GM19035 (cell line): ENCODE results near the gene P3H1.
"Not testable (repeated sequence)": the region's sequence is repeated elsewhere in the genome, so short reads cannot be mapped to it uniquely, and the experiment has no call there.

Experiments used
- ATAC-seq: cut with Tn5 transposase; IDR thresholded peaks from one replicate; pipeline ENCODE4 v1.9.1; 2021; ENCODE audit not compliant: unreplicated experiment

The P3H1 gene

GRCh38 chr1:42732126-42732680 is 34.6 kb downstream of the P3H1 start:
- no peak for ATAC-seq

- no peak for ATAC-seq
These were observed 35.2 kb downstream of the P3H1 start for GRCh38 chr1:42731585-42731984.

GRCh38 chr1:42730988-42731387 is 35.8 kb downstream of the P3H1 start:
- no peak for ATAC-seq

GRCh38 chr1:42730002-42730401 is 36.8 kb downstream of the P3H1 start:
- no peak for ATAC-seq

DNA sequence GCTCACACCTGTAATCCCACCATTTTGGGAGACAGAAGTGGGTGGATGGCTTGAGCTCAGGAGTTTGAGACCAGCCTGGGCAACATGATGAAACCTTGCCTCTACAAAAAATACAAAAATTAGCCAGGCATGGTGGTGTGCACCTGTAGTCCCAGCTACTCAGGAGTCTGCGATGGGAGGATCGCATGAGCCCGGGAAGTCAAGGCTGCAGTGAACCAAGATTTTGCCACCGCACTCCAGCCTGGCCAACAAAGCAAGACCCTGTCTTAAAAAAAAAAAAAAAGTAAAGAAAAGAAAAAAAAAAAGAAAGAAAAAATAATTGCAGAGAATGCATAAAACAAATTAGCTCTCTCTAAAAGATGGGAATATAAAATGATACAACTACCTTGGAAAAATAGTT is 41.0 kb downstream of the P3H1 start:
- ATAC-seq, result not testable (repeated sequence)

DNA sequence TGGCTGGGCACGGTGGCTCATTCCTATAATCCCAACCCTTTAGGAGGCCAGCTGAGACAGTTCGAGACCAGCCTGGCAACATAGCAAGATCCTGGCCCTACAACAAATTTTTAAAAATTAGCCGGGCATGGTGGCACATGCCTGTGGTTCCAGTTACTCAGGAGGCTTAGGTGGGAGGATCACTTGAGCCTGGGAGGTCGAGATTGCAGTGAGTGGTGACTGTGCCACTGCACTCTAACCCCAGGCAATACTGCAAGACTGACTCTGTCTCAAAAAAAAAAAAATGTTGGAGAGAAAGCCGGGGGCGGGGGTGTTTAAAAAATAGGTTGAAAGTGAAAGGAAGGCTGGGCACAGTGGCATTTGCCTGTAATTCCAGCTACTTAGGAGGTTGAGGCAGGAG is 43.3 kb downstream of the P3H1 start:
- ATAC-seq, result no peak

DNA sequence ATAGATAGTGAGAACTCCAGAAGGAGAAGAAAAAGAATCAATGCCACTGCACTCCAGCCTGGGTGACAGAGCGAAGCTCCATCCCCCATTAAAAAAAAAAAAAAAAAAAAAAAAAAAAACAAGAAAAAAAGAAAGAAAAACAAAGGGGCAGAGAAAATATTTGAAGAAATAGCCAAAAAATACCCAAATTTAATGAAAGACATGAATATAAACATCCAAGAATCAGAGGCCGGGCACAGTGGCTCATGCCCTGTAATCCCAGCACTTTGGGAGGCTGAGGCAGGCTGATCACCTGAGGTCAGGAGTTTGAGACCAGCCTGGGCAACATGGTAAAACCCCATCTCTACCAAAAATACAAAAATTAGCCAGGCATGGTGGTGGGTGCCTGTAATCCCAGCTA is 44.4 kb downstream of the P3H1 start:
- not testable (repeated sequence) for ATAC-seq

- no peak for ATAC-seq
These were observed 44.9 kb downstream of the P3H1 start for GRCh38 chr1:42721926-42722325.

DNA sequence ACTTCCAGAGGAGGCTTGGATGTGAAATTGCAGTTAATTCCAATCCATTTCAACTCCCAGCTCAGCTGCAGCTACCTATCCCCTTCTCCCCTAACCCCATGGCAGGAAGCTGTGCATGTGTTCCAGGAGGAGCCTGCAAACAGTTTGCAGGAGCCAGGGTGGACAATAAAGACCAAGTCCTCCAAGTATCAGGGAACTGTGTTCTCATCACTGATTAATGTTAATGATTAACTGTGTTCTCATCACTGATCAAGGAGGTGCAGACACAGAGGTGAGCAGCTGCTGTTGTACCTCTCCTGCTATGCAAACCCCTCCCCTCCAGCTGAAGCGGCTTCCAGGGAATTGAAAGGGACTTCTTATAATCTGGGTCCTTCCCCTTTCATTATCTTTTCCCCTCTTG is 46.0 kb downstream of the P3H1 start:
- ATAC-seq, result no peak

DNA sequence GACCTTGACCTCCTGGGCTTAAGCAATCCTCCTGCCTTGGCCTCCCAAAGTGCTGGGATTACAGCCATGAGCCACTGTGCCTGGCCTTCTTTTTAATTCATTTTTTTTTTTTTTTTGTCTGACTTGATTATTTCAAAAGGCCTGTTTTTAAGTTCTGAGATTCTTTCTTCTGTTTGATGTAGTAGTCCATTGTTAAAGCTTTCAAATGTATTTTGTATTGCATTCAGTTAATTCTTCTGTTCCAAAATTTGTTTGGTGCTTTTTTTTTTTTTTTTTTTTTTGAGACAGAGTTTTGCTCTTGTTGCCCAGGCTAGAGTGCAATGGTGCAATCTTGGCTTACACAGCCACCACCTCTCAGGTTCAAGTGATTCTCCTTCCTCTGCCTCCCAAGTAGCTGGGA is 52.4 kb downstream of the P3H1 start:
- ATAC-seq, result not testable (repeated sequence)

DNA sequence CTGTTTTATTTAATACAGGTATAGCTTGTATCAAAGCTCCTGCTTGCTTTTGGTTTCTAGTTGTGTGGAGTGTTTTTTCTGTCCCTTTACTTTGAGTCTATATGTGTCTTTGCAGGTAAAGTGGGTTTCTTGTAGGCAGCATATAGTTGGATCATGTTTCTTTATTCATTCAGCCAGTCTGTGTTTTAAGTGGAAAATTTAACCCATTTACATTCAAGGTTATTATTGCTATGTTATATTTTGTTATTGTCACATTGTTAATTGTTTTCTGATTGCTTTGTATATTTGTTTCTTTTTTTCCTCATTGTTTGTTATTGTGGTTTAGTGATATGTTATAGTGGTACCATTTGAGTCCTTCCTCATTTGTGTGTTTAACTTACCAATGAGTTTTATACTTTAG is 53.5 kb downstream of the P3H1 start:
- no peak for ATAC-seq

GRCh38 chr1:42712808-42713207 is 54.0 kb downstream of the P3H1 start:
- ATAC-seq, result not testable (repeated sequence)

DNA sequence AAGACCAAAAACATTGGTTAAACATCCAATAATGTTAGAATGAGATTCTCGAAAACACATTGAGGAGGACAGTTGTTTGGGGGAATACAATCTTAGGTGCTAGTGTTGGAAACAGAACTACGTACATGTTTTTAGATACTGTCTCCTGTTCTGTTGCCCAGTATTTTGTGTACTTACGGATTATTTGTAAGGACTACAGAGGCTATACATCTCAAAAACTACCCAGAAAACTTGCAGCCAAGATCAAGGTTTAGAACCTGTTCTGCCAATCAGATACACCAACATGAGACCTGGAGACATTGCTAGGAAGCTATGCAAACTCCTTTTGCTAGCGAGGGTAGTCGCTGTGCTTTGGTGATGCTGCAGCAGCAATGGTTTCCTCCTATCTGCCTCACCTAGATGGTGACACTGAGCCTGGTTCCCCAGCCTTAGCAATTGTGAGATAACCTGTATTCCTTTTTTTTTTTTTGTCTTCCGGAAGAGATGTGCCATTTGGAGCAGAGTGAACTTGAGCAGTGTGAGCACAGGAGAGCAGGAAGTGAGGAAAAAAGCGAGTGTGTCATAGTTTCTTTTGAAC is 62.9 kb downstream of the P3H1 start:
- no peak for ATAC-seq

DNA sequence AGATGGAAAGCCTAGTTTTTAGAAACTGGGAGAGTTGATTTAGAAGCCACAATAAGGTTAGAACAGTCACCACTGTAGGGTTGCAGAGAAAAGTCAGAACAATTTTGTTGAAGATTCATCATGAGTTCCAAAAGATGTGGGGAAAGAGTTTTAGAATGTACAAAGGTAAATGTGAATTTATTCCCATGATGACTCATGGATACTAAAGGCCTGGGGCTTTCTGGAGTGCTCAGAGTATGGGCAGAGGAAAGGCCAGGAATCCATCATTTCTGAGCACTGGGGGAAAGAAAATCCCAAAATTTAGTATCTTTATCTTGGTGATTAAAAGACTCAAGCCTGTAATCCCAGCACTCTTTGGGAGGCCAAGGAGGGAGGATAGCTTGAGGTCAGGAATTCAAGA is 66.8 kb downstream of the P3H1 start:
- no peak for ATAC-seq

GRCh38 chr1:42698081-42698813 is 68.6 kb downstream of the P3H1 start:
- no peak for ATAC-seq
